H1 (cell line): ENCODE measurements around the gene EHBP1. TPM values are rescaled to one million over a fixed set of nuclear protein-coding genes. Genes with fewer than 3 reads are reported as not detected.

Experiments used
- CEBPB ChIP-seq: IDR thresholded peaks from 2 replicates; pipeline ENCODE4 v1.6.1; 2012; ENCODE audit warnings: low read depth, low read length
- CHD2 ChIP-seq: IDR thresholded peaks from 2 replicates; pipeline ENCODE4 v1.6.1; 2012; ENCODE audit warnings: low read length, improper control_type of control experiment
- CHD7 ChIP-seq: fragments of 300-600 bp; sonication (generic); IDR thresholded peaks from 2 replicates; pipeline ENCODE4 v1.7.1; 2012; ENCODE audit warnings: low read length, moderate library complexity, mild to moderate bottlenecking, inconsistent platforms; ENCODE audit not compliant: insufficient replicate concordance
- polyA plus RNA-seq, 7 experiments: library from polyadenylated mRNA; depleted of rRNA in 3 of 7; stranded (reverse) in 5 of 7; unstranded in 2 of 7; fragments of >200 nt in 5 of 7; fragments of 200-250 nt in 2 of 7; gene quantifications; 1 replicate in 5 of 7; 2 replicates in 1 of 7; 4 replicates in 1 of 7; pipeline versions ENCODE4 v1.2.1 to v1.2.3, GENCODE V29; 2011 to 2013; ENCODE audit warnings: missing spikeins in 2 of 7, mixed read lengths in 2 of 7
- total RNA-seq: library from RNA; stranded (reverse); fragmentation: NEBNext Ultra II Directional; extraction: Animal tissue kit (Norgen Biotek cat#: 25700); gene quantifications from 2 replicates; pipeline ENCODE4 v1.2.1, GENCODE V29; 2021

Gene EHBP1
- total and polyA plus RNA-seq, 2 of the 8 experiments (the other 6 are each of a cell fraction or from before 2014, with no cell fraction given) = 12.0 to 64.1 TPM

- TF ChIP-seq CHD7 (no peak), CHD2 (no peak), CEBPB (no peak)
Observed at GRCh38 chr2:62857139-62857931, 151.8 kb downstream of the EHBP1 start (continued).
